ENCODE measurements around the gene PTGR3. TPM values are rescaled to one million over a fixed set of nuclear protein-coding genes. Genes with fewer than 3 reads are reported as not detected.

PTGR3 gene
- total RNA-seq, 1 experiment from 2014 or later = 6.9 TPM

- POLR2A ChIA-PET (ENCODE audit: low non-redundant PET) = no interaction called here
- no peak overlapping the region for H3K27ac ChIP-seq (ENCODE audit: low read depth, low read length, poor library complexity, severe bottlenecking)
- H3K4me1 ChIP-seq (ENCODE audit: insufficient read depth, low read length, poor library complexity, severe bottlenecking) = no peaks in the 10 kb centered on the region
- no TSS peak for BruUV-seq (replicated peaks)
- H3K27me3 ChIP-seq (replicated peaks; ENCODE audit: insufficient read depth, low read depth, low read length, poor library complexity) = no peaks in the 10 kb centered on the region
- intact Hi-C loops (cut with micrococcal nuclease; ENCODE audit: unreplicated experiment) = no loop called here
- no peak overlapping the region for H3K4me3 ChIP-seq (ENCODE audit: low read depth, low read length, poor library complexity, severe bottlenecking)
- CTCF ChIA-PET = no interaction called here
- no peak for TF ChIP-seq CTCF (conservative IDR thresholded peaks at IDR 0.05; ENCODE audit: low read depth, low read length)
- no peak for TF ChIP-seq EZH2 (IDR thresholded peaks at IDR 0.05; ENCODE audit: borderline replicate concordance, low read depth, low read length, poor library complexity, severe bottlenecking)
- no peak for DNase-seq (ENCODE audit: low spot score)
- no peaks in the 10 kb centered on the region for H3K9me3 ChIP-seq (ENCODE audit: low read depth, low read length, poor library complexity, severe bottlenecking)
- H3K36me3 ChIP-seq (ENCODE audit: insufficient read depth, low read length, poor library complexity, severe bottlenecking) = no peaks in the 10 kb centered on the region
Observed at GRCh38 chr18:75238100-75238499, 29.2 kb upstream of the PTGR3 start.

GRCh38 chr18:75235896-75236295, 27.0 kb upstream of the PTGR3 start:
- CTCF ChIA-PET = no interaction called here
- no peak overlapping the region for H3K4me3 ChIP-seq (ENCODE audit: low read depth, low read length, poor library complexity, severe bottlenecking)
- no peaks in the 10 kb centered on the region for H3K9me3 ChIP-seq (ENCODE audit: low read depth, low read length, poor library complexity, severe bottlenecking)
- intact Hi-C loops (cut with micrococcal nuclease; ENCODE audit: unreplicated experiment) = no loop called here
- TF ChIP-seq CTCF (conservative IDR thresholded peaks at IDR 0.05; ENCODE audit: low read depth, low read length) (no peak), EZH2 (IDR thresholded peaks at IDR 0.05; ENCODE audit: borderline replicate concordance, low read depth, low read length, poor library complexity, severe bottlenecking) (no peak)
- H3K4me1 ChIP-seq (ENCODE audit: insufficient read depth, low read length, poor library complexity, severe bottlenecking) = no peaks in the 10 kb centered on the region
- DNase-seq (ENCODE audit: low spot score) = no peak
- POLR2A ChIA-PET (ENCODE audit: low non-redundant PET) = no interaction called here
- no TSS peak for BruUV-seq (replicated peaks)
- H3K36me3 ChIP-seq (ENCODE audit: insufficient read depth, low read length, poor library complexity, severe bottlenecking) = no peaks in the 10 kb centered on the region
- no peaks in the 10 kb centered on the region for H3K27me3 ChIP-seq (replicated peaks; ENCODE audit: insufficient read depth, low read depth, low read length, poor library complexity)
- no peak overlapping the region for H3K27ac ChIP-seq (ENCODE audit: low read depth, low read length, poor library complexity, severe bottlenecking)

- Histone ChIP-seq H3K4me1 (ENCODE audit: insufficient read depth, low read length, poor library complexity, severe bottlenecking) (peaks cover 4% of the 10 kb centered on the region), H3K36me3 (ENCODE audit: insufficient read depth, low read length, poor library complexity, severe bottlenecking) (no peaks in the 10 kb centered on the region), H3K27ac (ENCODE audit: low read depth, low read length, poor library complexity, severe bottlenecking) (no peak overlapping the region), H3K27me3 (replicated peaks; ENCODE audit: insufficient read depth, low read depth, low read length, poor library complexity) (no peaks in the 10 kb centered on the region), H3K9me3 (ENCODE audit: low read depth, low read length, poor library complexity, severe bottlenecking) (no peaks in the 10 kb centered on the region), H3K4me3 (ENCODE audit: low read depth, low read length, poor library complexity, severe bottlenecking) (no peak overlapping the region)
- POLR2A ChIA-PET (ENCODE audit: low non-redundant PET) = no interaction called here
- BruUV-seq (replicated peaks) = no TSS peak
- intact Hi-C loops (cut with micrococcal nuclease; ENCODE audit: unreplicated experiment) = no loop called here
- TF ChIP-seq EZH2 (IDR thresholded peaks at IDR 0.05; ENCODE audit: borderline replicate concordance, low read depth, low read length, poor library complexity, severe bottlenecking) = no peak
- TF ChIP-seq CTCF (conservative IDR thresholded peaks at IDR 0.05; ENCODE audit: low read depth, low read length) = no peak
- CTCF ChIA-PET = no interaction called here
- DNase-seq (ENCODE audit: low spot score) = no peak
Observed at GRCh38 chr18:75234901-75235300, 26.0 kb upstream of the PTGR3 start.

Measured in A673 (cell line).